Mesenchymal stem cell (in vitro differentiated cells and primary cell): ENCODE results near the gene EGR4.

Experiments
- DNase-seq: peaks from one replicate; pipeline ENCODE4 v3.0.0-alpha.2; 2013
- H2AFZ ChIP-seq: one replicate; pipeline ENCODE4 v1.6.1; 2013; ENCODE audit warnings: low read depth, mild to moderate bottlenecking, control low read depth, inconsistent platforms, low read length, moderate library complexity
- H2AK5ac ChIP-seq: 2 replicates; pipeline ENCODE4 v1.6.1; 2013; ENCODE audit warnings: low read length, moderate library complexity, mild to moderate bottlenecking, inconsistent platforms; ENCODE audit not compliant: severe bottlenecking
- H2BK120ac ChIP-seq: one replicate; pipeline ENCODE4 v1.6.1; 2013; ENCODE audit warnings: low read depth, mild to moderate bottlenecking, inconsistent platforms, low read length, moderate library complexity
- H2BK12ac ChIP-seq, 2 experiments: one replicate each; pipeline ENCODE4 v1.6.1; 2013; ENCODE audit warnings: inconsistent platforms in 2 of 2, low read length in 2 of 2, mild to moderate bottlenecking in 2 of 2, moderate library complexity in 2 of 2, control low read depth in 1 of 2
- H2BK15ac ChIP-seq: one replicate; pipeline ENCODE4 v1.6.1; 2013; ENCODE audit warnings: mild to moderate bottlenecking, low read depth, inconsistent platforms; ENCODE audit not compliant: poor library complexity, severe bottlenecking
- H2BK5ac ChIP-seq: 2 replicates; pipeline ENCODE4 v1.6.1; 2013; ENCODE audit warnings: low read depth, mild to moderate bottlenecking, low read length, control low read depth, inconsistent platforms; ENCODE audit not compliant: poor library complexity, severe bottlenecking
- H3K14ac ChIP-seq, 2 experiments: one replicate each; pipeline ENCODE4 v1.6.1; 2013; ENCODE audit warnings: inconsistent platforms in 2 of 2, low read length in 2 of 2, control low read depth in 1 of 2, mild to moderate bottlenecking in 1 of 2, moderate library complexity in 1 of 2
- H3K18ac ChIP-seq, 2 experiments: one replicate each; pipeline ENCODE4 v1.6.1; 2013; ENCODE audit warnings: inconsistent platforms in 2 of 2, low read length in 2 of 2, control low read depth in 1 of 2, low read depth in 1 of 2, mild to moderate bottlenecking in 1 of 2
- H3K23ac ChIP-seq, 2 experiments: one replicate each; pipeline ENCODE4 v1.6.1; 2013; ENCODE audit warnings: inconsistent platforms in 2 of 2, low read length in 2 of 2, mild to moderate bottlenecking in 2 of 2, moderate library complexity in 2 of 2, control low read depth in 1 of 2
- H3K27ac ChIP-seq: 2 replicates; pipeline ENCODE4 v1.5.1; 2013; ENCODE audit warnings: mild to moderate bottlenecking, moderate library complexity, low read length, control low read depth, inconsistent platforms; ENCODE audit not compliant: poor library complexity, severe bottlenecking
- H3K27me3 ChIP-seq, 2 experiments: 2 replicates each; pipeline versions ENCODE4 v1.6.1 to v1.7.0; 2013; ENCODE audit warnings: low read length in 2 of 2, mild to moderate bottlenecking in 2 of 2, moderate library complexity in 2 of 2, control low read depth in 1 of 2, inconsistent platforms in 1 of 2; ENCODE audit not compliant: control insufficient read depth in 1 of 2, insufficient read depth in 1 of 2
- H3K36me3 ChIP-seq, 2 experiments: 2 replicates each; pipeline versions ENCODE4 v1.6.1 to v1.7.0; 2013; ENCODE audit warnings: low read length in 2 of 2, control low read depth in 1 of 2, inconsistent platforms in 1 of 2, low read depth in 1 of 2, mild to moderate bottlenecking in 1 of 2; ENCODE audit not compliant: insufficient read depth in 2 of 2, control insufficient read depth in 1 of 2
- H3K4ac ChIP-seq, 2 experiments: one replicate each; pipeline ENCODE4 v1.6.1; 2013; ENCODE audit warnings: inconsistent platforms in 2 of 2, low read length in 2 of 2, mild to moderate bottlenecking in 2 of 2, moderate library complexity in 2 of 2, control low read depth in 1 of 2, low read depth in 1 of 2
- H3K4me1 ChIP-seq: 2 replicates; pipeline ENCODE4 v1.6.1; 2013; ENCODE audit warnings: low read depth, low read length, control low read depth; ENCODE audit not compliant: control insufficient read depth, insufficient read depth
- H3K4me2 ChIP-seq: 2 replicates; pipeline ENCODE4 v1.6.1; 2013; ENCODE audit warnings: low read length, mild to moderate bottlenecking, inconsistent platforms; ENCODE audit not compliant: poor library complexity, severe bottlenecking
- H3K4me3 ChIP-seq, 2 experiments: 2 replicates each; pipeline versions ENCODE4 v1.5.1 to v1.7.0; 2013; ENCODE audit warnings: low read length in 2 of 2, mild to moderate bottlenecking in 2 of 2, control low read depth in 1 of 2, low read depth in 1 of 2; ENCODE audit not compliant: insufficient read depth in 1 of 2
- H3K79me1 ChIP-seq: replicated peaks from 2 replicates; pipeline ENCODE4 v1.6.1; 2013; ENCODE audit warnings: mild to moderate bottlenecking, control low read depth, low read length, inconsistent platforms; ENCODE audit not compliant: poor library complexity, severe bottlenecking
- H3K9ac ChIP-seq: 2 replicates; pipeline ENCODE4 v1.7.0; 2013; ENCODE audit warnings: mild to moderate bottlenecking, low read length, moderate library complexity
- H3K9me3 ChIP-seq: 2 replicates; pipeline ENCODE4 v1.7.0; 2013; ENCODE audit warnings: mild to moderate bottlenecking, low read length; ENCODE audit not compliant: control insufficient read depth
- H4K8ac ChIP-seq: one replicate; pipeline ENCODE4 v1.6.1; 2013; ENCODE audit warnings: inconsistent platforms, mild to moderate bottlenecking, low read length, moderate library complexity
- H4K91ac ChIP-seq: one replicate; pipeline ENCODE4 v1.6.1; 2013; ENCODE audit warnings: mild to moderate bottlenecking, low read length, inconsistent platforms
- WGBS: methylation state at CpG from one replicate; pipeline ENCODE4 v1.1.7; 2013; ENCODE audit warnings: mixed read lengths; 5-methylcytosine and 5-hydroxymethylcytosine counted together

Gene EGR4

DNA sequence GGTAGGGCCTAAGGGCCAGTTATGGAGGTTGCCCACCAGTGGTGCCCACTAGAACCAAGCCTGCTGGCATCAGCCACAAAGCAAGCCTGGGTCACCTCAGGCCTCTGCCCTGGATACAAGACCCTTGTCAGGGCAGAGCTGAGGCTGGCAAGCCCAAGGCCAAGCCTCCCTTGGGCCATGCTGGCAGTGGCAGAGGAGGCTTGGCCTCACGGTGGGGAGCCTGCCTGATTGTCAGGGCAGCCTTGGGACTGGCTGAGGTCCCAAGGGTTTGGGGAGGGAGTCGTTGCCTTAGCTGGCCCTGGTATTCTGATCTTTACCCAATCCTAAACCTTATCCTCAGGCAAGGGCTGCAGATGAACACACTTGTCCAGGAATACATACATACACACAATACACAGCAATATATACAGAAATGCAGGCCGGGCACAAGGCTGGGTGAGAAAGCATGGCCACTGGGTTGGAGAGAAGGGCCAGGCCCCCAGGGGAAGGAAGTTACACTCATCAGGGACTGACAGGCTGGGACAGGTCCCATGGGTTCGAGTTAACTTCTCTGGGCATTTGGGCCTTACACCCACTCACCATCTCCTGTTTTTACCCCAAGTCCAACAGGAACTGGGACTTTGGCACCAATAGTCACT lies 38.2 kb downstream of the EGR4 start:
- Histone ChIP-seq H3K27me3 (no peaks in the 10 kb centered on the region), H2AK5ac (no peak overlapping the region), H3K9ac (no peak overlapping the region), H3K18ac (no peak overlapping the region), H4K91ac (no peak overlapping the region), H3K4me2 (no peak overlapping the region), H3K27ac (no peak overlapping the region), H3K36me3 (peaks cover 52 to 72% of the 10 kb centered on the region in 2 experiments), H2BK5ac (no peak overlapping the region), H3K9me3 (no peaks in the 10 kb centered on the region), H3K79me1 (peaks cover 8% of the 10 kb centered on the region), H3K14ac (no peak overlapping the region), H2BK12ac (no peak overlapping the region), H2BK120ac (no peak overlapping the region), H3K4me1 (no peaks in the 10 kb centered on the region), H2BK15ac (no peak overlapping the region), H2AFZ (no peak overlapping the region), H3K23ac (no peak overlapping the region), H4K8ac (no peak overlapping the region), H3K4ac (no peak overlapping the region), H3K4me3 (no peak overlapping the region)
- 95% methylated on average over 1 of the region's 4 CpGs for WGBS
- DNase-seq = no peak

DNA sequence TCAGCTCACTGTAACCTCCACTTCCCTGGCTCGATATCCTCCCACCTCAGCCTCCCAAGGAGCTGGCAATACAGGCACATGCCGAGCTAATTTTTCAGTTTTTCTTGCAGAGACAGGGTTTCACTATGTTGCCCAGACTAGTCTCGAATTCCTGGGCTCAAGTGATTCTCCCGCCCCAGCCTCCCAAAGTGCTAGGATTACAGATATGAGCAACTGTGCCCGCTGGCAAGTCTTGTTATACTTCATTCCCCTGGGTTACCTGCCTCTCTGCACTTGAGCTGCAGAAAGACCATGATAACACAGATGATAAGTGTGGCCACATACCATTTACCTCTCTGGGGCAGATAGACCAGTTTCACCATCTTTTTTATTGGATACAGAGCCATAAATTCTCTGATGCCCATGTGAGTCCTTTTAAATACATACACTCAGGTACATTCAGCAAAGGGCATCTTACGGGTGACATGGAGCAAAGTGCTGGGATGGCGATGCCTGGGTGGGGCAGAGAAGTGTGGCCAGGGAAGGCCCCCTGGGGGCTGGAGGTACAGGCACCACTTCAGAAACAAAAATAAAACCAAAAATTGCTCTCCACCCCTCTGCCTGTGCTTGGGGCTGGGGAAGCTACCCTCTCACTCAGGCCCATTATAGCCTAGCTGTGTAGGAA lies 38.9 kb downstream of the EGR4 start:
- Histone ChIP-seq H4K8ac (no peak overlapping the region), H3K27me3 (no peaks in the 10 kb centered on the region), H2BK120ac (no peak overlapping the region), H2BK5ac (no peak overlapping the region), H3K36me3 (peaks cover 58 to 78% of the 10 kb centered on the region in 2 experiments), H3K9me3 (no peaks in the 10 kb centered on the region), H2AFZ (no peak overlapping the region), H3K79me1 (peaks cover 13% of the 10 kb centered on the region), H3K4me3 (no peak overlapping the region), H3K4ac (no peak overlapping the region), H3K27ac (no peak overlapping the region), H2BK15ac (no peak overlapping the region), H3K4me2 (no peak overlapping the region), H3K9ac (no peak overlapping the region), H2AK5ac (no peak overlapping the region), H3K4me1 (no peaks in the 10 kb centered on the region), H4K91ac (no peak overlapping the region), H3K23ac (no peak overlapping the region), H2BK12ac (no peak overlapping the region), H3K14ac (no peak overlapping the region), H3K18ac (no peak overlapping the region)
- no peak for DNase-seq
- WGBS = over 99% methylated on average over 5 of the region's 7 CpGs

DNA sequence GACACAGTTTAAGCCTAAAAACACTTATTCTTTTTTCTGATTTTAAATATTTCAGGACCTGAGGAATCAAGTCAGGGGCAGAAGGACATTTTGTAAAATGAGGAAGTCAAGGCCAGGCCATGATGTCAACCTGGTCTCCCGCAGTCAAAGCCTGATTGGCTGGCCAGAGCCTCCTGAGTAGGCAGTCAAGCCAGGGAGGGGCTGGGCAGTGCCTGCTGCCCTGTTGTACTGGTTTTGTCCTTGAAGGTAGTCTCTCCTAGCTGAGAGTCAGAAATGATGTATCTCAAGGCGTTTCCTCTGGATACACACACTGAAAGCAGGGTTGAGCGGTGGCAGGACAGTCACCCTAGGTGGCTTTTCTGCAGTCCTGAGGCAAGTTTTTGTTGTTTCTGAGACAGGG lies 39.4 kb downstream of the EGR4 start:
- Histone ChIP-seq H3K36me3 (peaks cover 64 to 77% of the 10 kb centered on the region in 2 experiments), H3K4me2 (no peak overlapping the region), H3K14ac (no peak overlapping the region), H3K79me1 (peaks cover 15% of the 10 kb centered on the region), H3K4me3 (no peak overlapping the region), H3K4me1 (no peaks in the 10 kb centered on the region), H3K27me3 (no peaks in the 10 kb centered on the region), H2BK12ac (no peak overlapping the region), H3K27ac (no peak overlapping the region), H3K23ac (no peak overlapping the region), H2BK5ac (no peak overlapping the region), H3K18ac (no peak overlapping the region), H2AFZ (no peak overlapping the region), H2BK120ac (no peak overlapping the region), H4K91ac (no peak overlapping the region), H3K9ac (no peak overlapping the region), H2BK15ac (no peak overlapping the region), H4K8ac (no peak overlapping the region), H3K9me3 (no peaks in the 10 kb centered on the region), H2AK5ac (no peak overlapping the region), H3K4ac (no peak overlapping the region)
- 100% methylated on average over 3 of the region's 3 CpGs for WGBS
- DNase-seq = no peak

- no peak overlapping the region for H3K18ac ChIP-seq
- no peak overlapping the region for H2BK15ac ChIP-seq
- no peak overlapping the region for H3K9ac ChIP-seq
- peaks cover 69 to 78% of the 10 kb centered on the region in 2 experiments for H3K36me3 ChIP-seq
- WGBS = 97% methylated on average over 2 of the region's 2 CpGs
- H2BK12ac ChIP-seq = no peak overlapping the region
- no peak overlapping the region for H4K8ac ChIP-seq
- DNase-seq = no peak
- H2AK5ac ChIP-seq = no peak overlapping the region
- H2BK5ac ChIP-seq = no peak overlapping the region
- no peak overlapping the region for H3K27ac ChIP-seq
- H3K79me1 ChIP-seq = peaks cover 18% of the 10 kb centered on the region
- H3K23ac ChIP-seq = no peak overlapping the region
- H3K4me3 ChIP-seq = no peak overlapping the region
- H3K27me3 ChIP-seq = no peaks in the 10 kb centered on the region
- no peak overlapping the region for H2BK120ac ChIP-seq
- H3K9me3 ChIP-seq = no peaks in the 10 kb centered on the region
- H3K4ac ChIP-seq = no peak overlapping the region
- no peak overlapping the region for H4K91ac ChIP-seq
- H3K4me2 ChIP-seq = no peak overlapping the region
- H3K4me1 ChIP-seq = no peaks in the 10 kb centered on the region
- H3K14ac ChIP-seq = no peak overlapping the region
- no peak overlapping the region for H2AFZ ChIP-seq
Measured at GRCh38 chr2:73253400-73253799, 39.9 kb downstream of the EGR4 start.
